Measurements from ENCODE around the gene NUP153.

The NUP153 gene

GRCh38 chr6:17665132-17665531 lies 41.6 kb downstream of the NUP153 start:
- H3K9me3 Mint-ChIP-seq = no peaks in the 10 kb centered on the region
- intact Hi-C loops (cut with micrococcal nuclease) = no loop called here
- H3K36me3 Mint-ChIP-seq (ENCODE audit: low read depth) = peaks cover 91% of the 10 kb centered on the region
- no peak overlapping the region for H3K27ac Mint-ChIP-seq
- H3K4me1 Mint-ChIP-seq (ENCODE audit: low read depth) = peaks cover 5% of the 10 kb centered on the region
- no peaks in the 10 kb centered on the region for H3K27me3 Mint-ChIP-seq
- H3K4me3 Mint-ChIP-seq = no peak overlapping the region

GRCh38 chr6:17663226-17663625 lies 43.5 kb downstream of the NUP153 start:
- intact Hi-C loops (cut with micrococcal nuclease) = no loop called here
- peaks cover 5% of the 10 kb centered on the region for H3K4me1 Mint-ChIP-seq (ENCODE audit: low read depth)
- H3K4me3 Mint-ChIP-seq = no peak overlapping the region
- no peak overlapping the region for H3K27ac Mint-ChIP-seq
- no peaks in the 10 kb centered on the region for H3K27me3 Mint-ChIP-seq
- H3K36me3 Mint-ChIP-seq (ENCODE audit: low read depth) = peaks cover 91% of the 10 kb centered on the region
- no peaks in the 10 kb centered on the region for H3K9me3 Mint-ChIP-seq

- no peaks in the 10 kb centered on the region for H3K9me3 Mint-ChIP-seq
These were observed 44.1 kb downstream of the NUP153 start for GRCh38 chr6:17662585-17662984.

GRCh38 chr6:17656644-17657043 lies 50.1 kb downstream of the NUP153 start:
- intact Hi-C loops (cut with micrococcal nuclease) = no loop called here
- H3K27ac Mint-ChIP-seq = no peak overlapping the region
- peaks cover 98% of the 10 kb centered on the region for H3K36me3 Mint-ChIP-seq (ENCODE audit: low read depth)
- no peak overlapping the region for H3K4me3 Mint-ChIP-seq
- no peaks in the 10 kb centered on the region for H3K9me3 Mint-ChIP-seq
- peaks cover 9% of the 10 kb centered on the region for H3K4me1 Mint-ChIP-seq (ENCODE audit: low read depth)
- H3K27me3 Mint-ChIP-seq = no peaks in the 10 kb centered on the region

More at GRCh38 chr6:17662585-17662984, 44.1 kb downstream of the NUP153 start:
- H3K27me3 Mint-ChIP-seq = no peaks in the 10 kb centered on the region
- H3K4me1 Mint-ChIP-seq (ENCODE audit: low read depth) = peaks cover 5% of the 10 kb centered on the region
- H3K4me3 Mint-ChIP-seq = no peak overlapping the region
- H3K27ac Mint-ChIP-seq = no peak overlapping the region
- peaks cover 91% of the 10 kb centered on the region for H3K36me3 Mint-ChIP-seq (ENCODE audit: low read depth)
- intact Hi-C loops (cut with micrococcal nuclease) = no loop called here

GRCh38 chr6:17656092-17656491 lies 50.6 kb downstream of the NUP153 start:
- intact Hi-C loops (cut with micrococcal nuclease) = no loop called here
- Mint-ChIP-seq H3K27ac (no peak overlapping the region), H3K9me3 (no peaks in the 10 kb centered on the region), H3K4me3 (no peak overlapping the region), H3K27me3 (no peaks in the 10 kb centered on the region), H3K36me3 (ENCODE audit: low read depth) (peaks cover 94% of the 10 kb centered on the region), H3K4me1 (ENCODE audit: low read depth) (peaks cover 9% of the 10 kb centered on the region)

GRCh38 chr6:17653198-17653882 lies 53.4 kb downstream of the NUP153 start:
- no peaks in the 10 kb centered on the region for H3K9me3 Mint-ChIP-seq
- H3K27me3 Mint-ChIP-seq = no peaks in the 10 kb centered on the region
- no peak overlapping the region for H3K27ac Mint-ChIP-seq
- peaks cover 9% of the 10 kb centered on the region for H3K4me1 Mint-ChIP-seq (ENCODE audit: low read depth)
- H3K36me3 Mint-ChIP-seq (ENCODE audit: low read depth) = peaks cover 95% of the 10 kb centered on the region
- H3K4me3 Mint-ChIP-seq = no peak overlapping the region
- intact Hi-C loops (cut with micrococcal nuclease) = no loop called here

- Mint-ChIP-seq H3K27me3 (no peaks in the 10 kb centered on the region), H3K27ac (no peak overlapping the region), H3K4me3 (no peak overlapping the region), H3K36me3 (ENCODE audit: low read depth) (peaks cover 95% of the 10 kb centered on the region), H3K9me3 (no peaks in the 10 kb centered on the region), H3K4me1 (ENCODE audit: low read depth) (no peaks in the 10 kb centered on the region)
- intact Hi-C loops (cut with micrococcal nuclease) = no loop called here
These were observed 55.9 kb downstream of the NUP153 start for GRCh38 chr6:17650656-17651309.

- Mint-ChIP-seq H3K9me3 (no peaks in the 10 kb centered on the region), H3K27me3 (no peaks in the 10 kb centered on the region), H3K27ac (no peak overlapping the region), H3K4me1 (ENCODE audit: low read depth) (no peaks in the 10 kb centered on the region), H3K36me3 (ENCODE audit: low read depth) (peaks cover 94% of the 10 kb centered on the region), H3K4me3 (no peak overlapping the region)
- intact Hi-C loops (cut with micrococcal nuclease) = no loop called here
These were observed 58.0 kb downstream of the NUP153 start for GRCh38 chr6:17648745-17649144.

- no peaks in the 10 kb centered on the region for H3K4me1 Mint-ChIP-seq (ENCODE audit: low read depth)
- peaks cover 98% of the 10 kb centered on the region for H3K36me3 Mint-ChIP-seq (ENCODE audit: low read depth)
- H3K27me3 Mint-ChIP-seq = no peaks in the 10 kb centered on the region
- no peak overlapping the region for H3K4me3 Mint-ChIP-seq
- no peak overlapping the region for H3K27ac Mint-ChIP-seq
- H3K9me3 Mint-ChIP-seq = no peaks in the 10 kb centered on the region
- intact Hi-C loops (cut with micrococcal nuclease) = no loop called here
These were observed 66.2 kb downstream of the NUP153 start for GRCh38 chr6:17640477-17640917.

- Mint-ChIP-seq H3K4me3 (no peak overlapping the region), H3K27ac (no peak overlapping the region), H3K36me3 (ENCODE audit: low read depth) (peaks cover 97% of the 10 kb centered on the region), H3K27me3 (no peaks in the 10 kb centered on the region), H3K9me3 (no peaks in the 10 kb centered on the region), H3K4me1 (ENCODE audit: low read depth) (peaks cover 9% of the 10 kb centered on the region)
- intact Hi-C loops (cut with micrococcal nuclease) = no loop called here
These were observed 68.5 kb downstream of the NUP153 start for GRCh38 chr6:17638212-17638715.

GRCh38 chr6:17635568-17635967 lies 71.2 kb downstream of the NUP153 start:
- no peaks in the 10 kb centered on the region for H3K9me3 Mint-ChIP-seq
- H3K27me3 Mint-ChIP-seq = no peaks in the 10 kb centered on the region
- peaks cover 97% of the 10 kb centered on the region for H3K36me3 Mint-ChIP-seq (ENCODE audit: low read depth)
- intact Hi-C loops (cut with micrococcal nuclease) = no loop called here
- H3K27ac Mint-ChIP-seq = no peak overlapping the region
- peaks cover 10% of the 10 kb centered on the region for H3K4me1 Mint-ChIP-seq (ENCODE audit: low read depth)
- H3K4me3 Mint-ChIP-seq = no peak overlapping the region

- H3K4me1 Mint-ChIP-seq (ENCODE audit: low read depth) = peaks cover 10% of the 10 kb centered on the region
- H3K27ac Mint-ChIP-seq = no peak overlapping the region
- peaks cover 97% of the 10 kb centered on the region for H3K36me3 Mint-ChIP-seq (ENCODE audit: low read depth)
- no peaks in the 10 kb centered on the region for H3K27me3 Mint-ChIP-seq
- intact Hi-C loops (cut with micrococcal nuclease) = no loop called here
- H3K9me3 Mint-ChIP-seq = no peaks in the 10 kb centered on the region
- H3K4me3 Mint-ChIP-seq = no peak overlapping the region
These were observed 73.1 kb downstream of the NUP153 start for GRCh38 chr6:17633465-17634188.

GRCh38 chr6:17632934-17633333 lies 73.8 kb downstream of the NUP153 start:
- Mint-ChIP-seq H3K9me3 (no peaks in the 10 kb centered on the region), H3K27me3 (no peaks in the 10 kb centered on the region), H3K27ac (no peak overlapping the region), H3K4me3 (no peak overlapping the region), H3K36me3 (ENCODE audit: low read depth) (peaks cover 97% of the 10 kb centered on the region), H3K4me1 (ENCODE audit: low read depth) (peaks cover 10% of the 10 kb centered on the region)
- intact Hi-C loops (cut with micrococcal nuclease) = no loop called here

GRCh38 chr6:17630511-17631073 lies 76.1 kb downstream of the NUP153 start:
- H3K4me1 Mint-ChIP-seq (ENCODE audit: low read depth) = peaks cover 10% of the 10 kb centered on the region
- no peaks in the 10 kb centered on the region for H3K9me3 Mint-ChIP-seq

More at GRCh38 chr6:17630511-17631073, 76.1 kb downstream of the NUP153 start:
- Mint-ChIP-seq H3K27me3 (no peaks in the 10 kb centered on the region), H3K36me3 (ENCODE audit: low read depth) (peaks cover 89% of the 10 kb centered on the region), H3K4me3 (no peak overlapping the region), H3K27ac (peak overlapping the region; percentile 42)
- intact Hi-C loops (cut with micrococcal nuclease) = no loop called here
